ENCODE results near the gene TMIGD3. TPM values are rescaled to one million over a fixed set of nuclear protein-coding genes. Genes with fewer than 3 reads are reported as not detected.

Gene TMIGD3
- total and polyA plus RNA-seq, 2 of the 4 experiments (the other 2 are of a cell fraction), result under 0.01 to 0.12 TPM

DNA sequence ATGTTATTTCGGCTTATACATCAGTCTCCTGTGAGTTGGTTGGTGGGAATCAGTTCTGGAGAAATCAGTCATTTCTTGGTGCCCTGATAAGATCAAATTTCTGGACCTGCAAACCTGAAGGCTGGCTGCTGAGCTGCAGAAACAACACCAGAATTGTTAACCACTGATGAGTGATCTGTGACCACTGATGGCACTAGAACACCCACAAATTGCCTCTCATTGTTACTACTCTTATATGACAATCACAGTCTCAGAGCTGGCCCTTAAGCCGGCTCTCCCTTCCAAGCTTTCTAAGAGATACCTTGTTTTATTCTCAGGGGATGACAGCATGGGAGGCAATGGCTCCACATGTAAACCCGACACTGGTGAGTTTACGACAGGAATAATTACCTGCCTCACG lies 27.7 kb downstream of the TMIGD3 start:
- Histone ChIP-seq H2AFZ (replicated peaks; ENCODE audit: low read length, poor library complexity) (no peak overlapping the region), H3K18ac (ENCODE audit: low read depth, low read length) (no peak overlapping the region), H3K27me3 (ENCODE audit: control insufficient read depth, insufficient read depth, low read length) (no peaks in the 10 kb centered on the region), H4K91ac (ENCODE audit: insufficient read depth, low read depth, low read length) (no peak overlapping the region), H2BK120ac (ENCODE audit: low read depth, low read length) (no peak overlapping the region), H3K9ac (ENCODE audit: low read depth, low read length) (no peak overlapping the region), H3K4me2 (ENCODE audit: low read depth, low read length) (no peak overlapping the region), H3K79me1 (ENCODE audit: low read depth in 1 of 2, low read length in 2 of 2) (no peaks in the 10 kb centered on the region), H3K36me3 (ENCODE audit: control insufficient read depth, insufficient read depth, low read length) (no peaks in the 10 kb centered on the region), H3K4ac (ENCODE audit: low read depth, low read length) (no peak overlapping the region), H3K4me1 (ENCODE audit: control insufficient read depth, insufficient read depth, low read length) (no peaks in the 10 kb centered on the region), H3K23ac (ENCODE audit: low read depth, low read length) (no peak overlapping the region), H2AK9ac (replicated peaks; ENCODE audit: low read depth, low read length, poor library complexity) (no peak overlapping the region), H3K56ac (ENCODE audit: extremely low read depth, insufficient read depth, low read length) (no peak overlapping the region), H4K5ac (ENCODE audit: low read depth, low read length) (no peak overlapping the region), H2BK5ac (ENCODE audit: low read depth, low read length, poor library complexity, severe bottlenecking) (no peak overlapping the region), H4K8ac (ENCODE audit: low read depth in 2 of 2, low read length in 2 of 2) (no peak overlapping the region), H2BK15ac (ENCODE audit: low read depth, low read length) (no peak overlapping the region), H2AK5ac (ENCODE audit: low read depth, low read length) (no peak overlapping the region), H3K27ac (ENCODE audit: insufficient read depth, low read length) (no peak overlapping the region), H3K14ac (replicated peaks; ENCODE audit: low read depth, low read length) (no peak overlapping the region), H4K20me1 (ENCODE audit: insufficient read depth, low read length) (no peaks in the 10 kb centered on the region), H3K9me3 (ENCODE audit: control insufficient read depth, insufficient read depth, low read length) (no peaks in the 10 kb centered on the region), H2BK20ac (ENCODE audit: low read depth, low read length) (no peak overlapping the region), H3K9me1 (ENCODE audit: insufficient read depth, low read length) (no peaks in the 10 kb centered on the region), H3K4me3 (ENCODE audit: insufficient read depth, low read depth, low read length) (no peak overlapping the region)
- ChIA-PET CTCF (no interaction called here), POLR2A (ENCODE audit: unreplicated experiment) (no interaction called here)
- no peak for ATAC-seq (ENCODE audit: low read depth)
- DNase-seq, result no peak
- WGBS, 2 experiments (ENCODE audit: extremely low coverage in 2 of 2, insufficient read length in 1 of 2), result 86% methylated on average over 2 of the region's 5 CpGs; no CpG with 5 or more reads in 1 of the 2 experiments
- in situ Hi-C loops (cut with MboI; ENCODE audit: low sequenced_read_pairs), result loop anchor here (25.0 kb wide), 1 partner anchor 887 kb away; no protein-coding TSS in a partner anchor
- no TSS peak for BruUV-seq (replicated peaks)
- TF ChIP-seq CEBPB (IDR thresholded peaks at IDR 0.05; ENCODE audit: low read depth, low read length), result no peak
- TF ChIP-seq NFE2L2 (IDR thresholded peaks at IDR 0.05; ENCODE audit: low read depth, low read length), result no peak
- no peak for TF ChIP-seq RCOR1 (IDR thresholded peaks at IDR 0.05; ENCODE audit: insufficient replicate concordance, low read length)
- no peak for TF ChIP-seq POLR2A (IDR thresholded peaks at IDR 0.05; ENCODE audit: low read depth, low read length)
- TF ChIP-seq RFX5 (IDR thresholded peaks at IDR 0.05; ENCODE audit: low read depth, low read length), result no peak
- no peak for TF ChIP-seq FOS (IDR thresholded peaks at IDR 0.05; ENCODE audit: low read depth, low read length)
- no peak for TF ChIP-seq CHD1 (IDR thresholded peaks at IDR 0.05; ENCODE audit: low read depth, low read length)
- no peak for TF ChIP-seq MAZ (IDR thresholded peaks at IDR 0.05; ENCODE audit: borderline replicate concordance, low read depth, low read length)
- no peak for TF ChIP-seq RAD21 (IDR thresholded peaks at IDR 0.05; ENCODE audit: low read length)
- TF ChIP-seq, protein P1, sequence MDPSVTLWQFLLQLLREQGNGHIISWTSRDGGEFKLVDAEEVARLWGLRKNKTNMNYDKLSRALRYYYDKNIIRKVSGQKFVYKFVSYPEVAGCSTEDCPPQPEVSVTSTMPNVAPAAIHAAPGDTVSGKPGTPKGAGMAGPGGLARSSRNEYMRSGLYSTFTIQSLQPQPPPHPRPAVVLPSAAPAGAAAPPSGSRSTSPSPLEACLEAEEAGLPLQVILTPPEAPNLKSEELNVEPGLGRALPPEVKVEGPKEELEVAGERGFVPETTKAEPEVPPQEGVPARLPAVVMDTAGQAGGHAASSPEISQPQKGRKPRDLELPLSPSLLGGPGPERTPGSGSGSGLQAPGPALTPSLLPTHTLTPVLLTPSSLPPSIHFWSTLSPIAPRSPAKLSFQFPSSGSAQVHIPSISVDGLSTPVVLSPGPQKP (IDR thresholded peaks at IDR 0.05; ENCODE audit: borderline replicate concordance, low read depth, low read length), result no peak
- TF ChIP-seq, protein P2, sequence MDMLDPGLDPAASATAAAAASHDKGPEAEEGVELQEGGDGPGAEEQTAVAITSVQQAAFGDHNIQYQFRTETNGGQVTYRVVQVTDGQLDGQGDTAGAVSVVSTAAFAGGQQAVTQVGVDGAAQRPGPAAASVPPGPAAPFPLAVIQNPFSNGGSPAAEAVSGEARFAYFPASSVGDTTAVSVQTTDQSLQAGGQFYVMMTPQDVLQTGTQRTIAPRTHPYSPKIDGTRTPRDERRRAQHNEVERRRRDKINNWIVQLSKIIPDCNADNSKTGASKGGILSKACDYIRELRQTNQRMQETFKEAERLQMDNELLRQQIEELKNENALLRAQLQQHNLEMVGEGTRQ (IDR thresholded peaks at IDR 0.05; ENCODE audit: low read depth, low read length), result no peak
- no peak for TF ChIP-seq BHLHE40 (IDR thresholded peaks at IDR 0.05; ENCODE audit: low read depth, low read length)
- no peak for TF ChIP-seq SMC3 (IDR thresholded peaks at IDR 0.05; ENCODE audit: low read depth, low read length)
- TF ChIP-seq MXI1 (IDR thresholded peaks at IDR 0.05; ENCODE audit: borderline replicate concordance, low read depth, low read length), result no peak
- TF ChIP-seq MAFK (IDR thresholded peaks at IDR 0.05; ENCODE audit: low read depth, low read length), result no peak
- TF ChIP-seq, protein P3, sequence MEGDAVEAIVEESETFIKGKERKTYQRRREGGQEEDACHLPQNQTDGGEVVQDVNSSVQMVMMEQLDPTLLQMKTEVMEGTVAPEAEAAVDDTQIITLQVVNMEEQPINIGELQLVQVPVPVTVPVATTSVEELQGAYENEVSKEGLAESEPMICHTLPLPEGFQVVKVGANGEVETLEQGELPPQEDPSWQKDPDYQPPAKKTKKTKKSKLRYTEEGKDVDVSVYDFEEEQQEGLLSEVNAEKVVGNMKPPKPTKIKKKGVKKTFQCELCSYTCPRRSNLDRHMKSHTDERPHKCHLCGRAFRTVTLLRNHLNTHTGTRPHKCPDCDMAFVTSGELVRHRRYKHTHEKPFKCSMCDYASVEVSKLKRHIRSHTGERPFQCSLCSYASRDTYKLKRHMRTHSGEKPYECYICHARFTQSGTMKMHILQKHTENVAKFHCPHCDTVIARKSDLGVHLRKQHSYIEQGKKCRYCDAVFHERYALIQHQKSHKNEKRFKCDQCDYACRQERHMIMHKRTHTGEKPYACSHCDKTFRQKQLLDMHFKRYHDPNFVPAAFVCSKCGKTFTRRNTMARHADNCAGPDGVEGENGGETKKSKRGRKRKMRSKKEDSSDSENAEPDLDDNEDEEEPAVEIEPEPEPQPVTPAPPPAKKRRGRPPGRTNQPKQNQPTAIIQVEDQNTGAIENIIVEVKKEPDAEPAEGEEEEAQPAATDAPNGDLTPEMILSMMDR (conservative IDR thresholded peaks at IDR 0.05; ENCODE audit: low read depth, low read length), result no peak
- dilution Hi-C loops (cut with HindIII; ENCODE audit: low sequenced_read_pairs, unreplicated experiment), result no loop called here
- intact Hi-C loops (cut with micrococcal nuclease), result no loop called here
